HEK293 (cell line): Measurements from ENCODE around the gene XRCC2.

Source experiments
- CTCF ChIP-seq: fragments of 450-650 bp; formaldehyde crosslinking; IDR thresholded peaks from 2 replicates; pipeline ENCODE4 v1.5.1; 2016; ENCODE audit warnings: missing biosample characterization, missing genetic modification characterization
- ZNF768 ChIP-seq: fragments of 450-650 bp; formaldehyde crosslinking; IDR thresholded peaks from 2 replicates; pipeline ENCODE4 v1.5.1; 2018; ENCODE audit warnings: missing biosample characterization, mild to moderate bottlenecking, missing genetic modification characterization
- TF ChIP-seq, protein P1 (sequence below): fragments of 450-650 bp; IDR thresholded peaks from 2 replicates; pipeline ENCODE4 v1.5.1; 2018; ENCODE audit warnings: missing biosample characterization, missing genetic modification characterization

GRCh38 chr7:152619027-152619739 is 56.8 kb downstream of the XRCC2 start:
- TF ChIP-seq, protein P1, sequence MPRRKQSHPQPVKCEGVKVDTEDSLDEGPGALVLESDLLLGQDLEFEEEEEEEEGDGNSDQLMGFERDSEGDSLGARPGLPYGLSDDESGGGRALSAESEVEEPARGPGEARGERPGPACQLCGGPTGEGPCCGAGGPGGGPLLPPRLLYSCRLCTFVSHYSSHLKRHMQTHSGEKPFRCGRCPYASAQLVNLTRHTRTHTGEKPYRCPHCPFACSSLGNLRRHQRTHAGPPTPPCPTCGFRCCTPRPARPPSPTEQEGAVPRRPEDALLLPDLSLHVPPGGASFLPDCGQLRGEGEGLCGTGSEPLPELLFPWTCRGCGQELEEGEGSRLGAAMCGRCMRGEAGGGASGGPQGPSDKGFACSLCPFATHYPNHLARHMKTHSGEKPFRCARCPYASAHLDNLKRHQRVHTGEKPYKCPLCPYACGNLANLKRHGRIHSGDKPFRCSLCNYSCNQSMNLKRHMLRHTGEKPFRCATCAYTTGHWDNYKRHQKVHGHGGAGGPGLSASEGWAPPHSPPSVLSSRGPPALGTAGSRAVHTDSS (tag by site-specific recombination), result no peak
- TF ChIP-seq ZNF768 (tag by site-specific recombination), result no peak
- TF ChIP-seq CTCF, result no peak
